AG04450 (cell line): Measurements from ENCODE around the gene BTBD10. TPM values are rescaled to one million over a fixed set of nuclear protein-coding genes. Genes with fewer than 3 reads are reported as not detected.

Source experiments
- CTCF ChIA-PET: fragments of 300-600, 350-600 bp; formaldehyde crosslinking; extraction: SDS; loops from one replicate; lab custom pipeline; 2022; ENCODE audit warnings: antibody characterized with exemption, inconsistent platforms; lab: Charles Lee
- POLR2A ChIA-PET: fragments of 350-600 bp; formaldehyde crosslinking; extraction: SDS; loops from one replicate; lab custom pipeline; 2021; ENCODE audit warnings: antibody characterized with exemption, inconsistent platforms; lab: Yijun Ruan, JAX
- DNase-seq: peaks from one replicate; pipeline ENCODE4 v3.0.0-alpha.2; 2011; ENCODE audit warnings: low read depth, low spot score
- H3K27ac ChIP-seq: one replicate; pipeline ENCODE4 v1.5.1; 2012; ENCODE audit warnings: low read depth, low read length, control low read depth
- H3K27me3 ChIP-seq: one replicate; pipeline ENCODE4 v1.6.0; 2012; ENCODE audit warnings: low read length; ENCODE audit not compliant: control insufficient read depth, insufficient read depth
- H3K4me3 ChIP-seq: 2 replicates; pipeline ENCODE4 v1.5.1; 2011; ENCODE audit warnings: mild to moderate bottlenecking, low read depth, low read length, control low read depth
- H3K9me3 ChIP-seq: 2 replicates; pipeline ENCODE4 v1.5.1; 2012; ENCODE audit warnings: low read length; ENCODE audit not compliant: control insufficient read depth, insufficient read depth
- CTCF ChIP-seq: IDR thresholded peaks from 2 replicates; pipeline ENCODE4 v1.5.1; 2011; ENCODE audit warnings: low read depth, low read length, control low read depth, inconsistent platforms
- polyA plus RNA-seq: library from polyadenylated mRNA; depleted of rRNA; stranded (reverse); fragments of >200 nt; gene quantifications from 2 replicates; pipeline ENCODE4 v1.2.3, GENCODE V29; 2011

BTBD10 gene
- polyA plus RNA-seq, 1 experiment: 60.8 TPM

- CTCF ChIA-PET: no interaction called here
- TF ChIP-seq CTCF: no peak
- H3K9me3 ChIP-seq: no peaks in the 10 kb centered on the region
- no peak overlapping the region for H3K4me3 ChIP-seq
- POLR2A ChIA-PET: no interaction called here
- no peak overlapping the region for H3K27ac ChIP-seq
- no peaks in the 10 kb centered on the region for H3K27me3 ChIP-seq
- no peak for DNase-seq
Measured at GRCh38 chr11:13434247-13435205, 28.5 kb downstream of the BTBD10 start.

DNA sequence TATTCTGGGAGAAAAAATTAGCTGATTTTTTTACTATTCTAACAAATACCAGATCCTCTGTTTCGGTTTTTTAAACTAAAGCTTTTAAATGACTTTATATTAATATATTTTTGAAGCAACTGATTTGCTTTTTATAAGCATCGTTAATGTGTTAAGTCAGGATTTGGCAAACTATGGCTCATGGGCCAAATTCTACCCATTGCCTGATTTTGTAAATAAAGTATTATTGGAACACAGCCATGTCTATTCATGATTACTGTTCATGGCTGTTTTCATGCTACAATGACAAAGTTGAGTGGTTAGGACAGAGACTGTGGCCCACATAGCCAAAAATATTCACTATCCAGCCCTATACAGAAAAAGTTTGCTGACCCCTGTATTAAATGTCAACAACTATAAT is 29.6 kb downstream of the BTBD10 start:
- TF ChIP-seq CTCF: no peak
- no peak for DNase-seq
- Histone ChIP-seq H3K27me3 (no peaks in the 10 kb centered on the region), H3K4me3 (no peak overlapping the region), H3K9me3 (no peaks in the 10 kb centered on the region), H3K27ac (no peak overlapping the region)
- CTCF ChIA-PET: interaction anchor here (1.5 kb wide), 1 partner anchor 48 kb away, joined by 5 read pairs; no protein-coding TSS in a partner anchor
- POLR2A ChIA-PET: no interaction called here

- Histone ChIP-seq H3K27me3 (no peaks in the 10 kb centered on the region), H3K9me3 (peaks cover 3% of the 10 kb centered on the region; the same call in 1 of the 2 replicates), H3K27ac (no peak overlapping the region), H3K4me3 (no peak overlapping the region)
- no peak for TF ChIP-seq CTCF
- no peak for DNase-seq
- CTCF ChIA-PET: interaction anchor here (1.0 kb wide), 1 partner anchor 35 kb away, joined by 4 read pairs; no protein-coding TSS in a partner anchor
- POLR2A ChIA-PET: no interaction called here
Measured at GRCh38 chr11:13429836-13430235, 33.2 kb downstream of the BTBD10 start.

- DNase-seq: no peak
- Histone ChIP-seq H3K4me3 (no peak overlapping the region), H3K27ac (no peak overlapping the region), H3K27me3 (no peaks in the 10 kb centered on the region), H3K9me3 (peaks cover 3% of the 10 kb centered on the region; the same call in 1 of the 2 replicates)
- POLR2A ChIA-PET: no interaction called here
- no peak for TF ChIP-seq CTCF
- CTCF ChIA-PET: interaction anchor here (1.0 kb wide), 1 partner anchor 36 kb away, joined by 4 read pairs; no protein-coding TSS in a partner anchor
Measured at GRCh38 chr11:13429288-13429687, 33.7 kb downstream of the BTBD10 start.

DNA sequence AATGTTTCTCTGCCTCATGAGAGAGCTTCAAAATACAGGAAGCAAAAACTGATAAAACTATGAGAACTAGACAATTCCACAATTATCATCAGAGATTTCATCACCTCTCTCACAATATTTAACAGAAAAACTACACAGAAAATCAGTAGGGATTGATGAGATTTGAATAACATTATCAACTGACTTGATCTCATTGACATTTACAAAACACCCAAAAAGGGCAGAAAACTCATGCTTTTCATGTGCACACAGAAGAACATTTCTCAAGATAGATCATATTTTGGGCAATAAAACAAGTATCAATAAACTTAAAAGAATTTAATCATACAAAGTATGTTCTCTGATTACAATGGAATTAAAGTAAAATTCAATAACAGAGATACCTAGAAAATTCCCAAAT is 35.6 kb downstream of the BTBD10 start:
- H3K4me3 ChIP-seq: no peak overlapping the region
- CTCF ChIA-PET: no interaction called here
- DNase-seq: no peak
- POLR2A ChIA-PET: no interaction called here
- peaks cover 3% of the 10 kb centered on the region; the same call in 1 of the 2 replicates for H3K9me3 ChIP-seq
- no peak overlapping the region for H3K27ac ChIP-seq
- TF ChIP-seq CTCF: no peak
- H3K27me3 ChIP-seq: no peaks in the 10 kb centered on the region
